ENCODE results near the gene LPAR2. TPM values are rescaled to one million over a fixed set of nuclear protein-coding genes. Genes with fewer than 3 reads are reported as not detected.

The LPAR2 gene
- total and polyA plus RNA-seq, 2 donors (not counting 3 experiments of a cell fraction or from before 2014, with no cell fraction given) = 4.7 to 5.0 TPM

DNA sequence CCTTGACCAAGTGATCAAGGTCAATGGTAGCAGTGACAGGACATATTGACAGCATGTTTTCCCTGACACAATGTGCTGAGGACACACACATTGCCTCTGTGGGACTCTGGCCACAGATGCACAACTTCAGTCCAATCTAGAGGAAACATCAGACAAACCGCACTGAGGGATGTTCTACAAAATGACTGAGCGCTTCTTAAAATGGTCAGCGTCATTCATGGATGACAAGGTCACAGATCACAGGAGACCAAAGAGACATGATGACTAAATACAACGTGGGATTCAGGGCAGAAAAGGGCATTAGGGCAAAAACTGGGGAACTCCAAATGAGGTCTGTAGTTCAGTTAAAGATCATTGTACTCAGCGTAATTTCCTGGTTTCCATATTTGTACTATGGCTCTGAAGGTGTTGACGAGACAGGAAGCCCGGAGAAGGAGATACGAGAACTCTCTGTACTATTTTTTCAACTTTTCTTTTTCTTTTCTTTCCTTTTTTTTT is 30.2 kb downstream of the LPAR2 start:
- H3K36me3 ChIP-seq (ENCODE audit: control insufficient read depth in 2 of 2, extremely low read depth in 1 of 2, insufficient read depth in 2 of 2, low read length in 2 of 2) = no peaks in the 10 kb centered on the region
- H3K4me3 ChIP-seq (replicated peaks in 1 of 3; ENCODE audit: insufficient read depth in 1 of 3, low read depth in 1 of 3, low read length in 3 of 3) = no peak overlapping the region
- BruUV-seq (replicated peaks) = no TSS peak
- no peaks in the 10 kb centered on the region for H4K20me1 ChIP-seq (replicated peaks; ENCODE audit: control insufficient read depth, extremely low read depth, insufficient read depth, low read length)
- no peaks in the 10 kb centered on the region for H3K9me1 ChIP-seq (replicated peaks; ENCODE audit: control insufficient read depth, extremely low read depth, insufficient read depth, low read length)
- no peak for FAIRE-seq
- CTCF ChIA-PET = no interaction called here
- dilution Hi-C loops (cut with MboI; ENCODE audit: extremely low pct_ligation_motif_present, low sequenced_read_pairs) = no loop called here
- H3K27me3 ChIP-seq (ENCODE audit: control insufficient read depth in 2 of 2, insufficient read depth in 2 of 2, low read length in 2 of 2) = no peaks in the 10 kb centered on the region
- no peak overlapping the region for H3K4me2 ChIP-seq (ENCODE audit: insufficient read depth, low read length)
- no peaks in the 10 kb centered on the region for H3K9me3 ChIP-seq (replicated peaks; ENCODE audit: control insufficient read depth, insufficient read depth, low read length)
- H3K79me2 ChIP-seq (ENCODE audit: control insufficient read depth, insufficient read depth, low read length) = no peaks in the 10 kb centered on the region
- no peaks in the 10 kb centered on the region for H3K4me1 ChIP-seq (ENCODE audit: control insufficient read depth, extremely low read depth, insufficient read depth, low read length)
- POLR2A ChIA-PET = no interaction called here
- H3K27ac ChIP-seq (ENCODE audit: insufficient read depth, low read depth, low read length) = no peak overlapping the region
- intact Hi-C loops (cut with micrococcal nuclease) = no loop called here
- no peak for DNase-seq (ENCODE audit: low read depth, low spot score)
- no peak overlapping the region for H3K9ac ChIP-seq (replicated peaks; ENCODE audit: extremely low read depth, insufficient read depth, low read length)
- no peak overlapping the region for H2AFZ ChIP-seq (ENCODE audit: low read depth, low read length)
- TF ChIP-seq, protein P1, sequence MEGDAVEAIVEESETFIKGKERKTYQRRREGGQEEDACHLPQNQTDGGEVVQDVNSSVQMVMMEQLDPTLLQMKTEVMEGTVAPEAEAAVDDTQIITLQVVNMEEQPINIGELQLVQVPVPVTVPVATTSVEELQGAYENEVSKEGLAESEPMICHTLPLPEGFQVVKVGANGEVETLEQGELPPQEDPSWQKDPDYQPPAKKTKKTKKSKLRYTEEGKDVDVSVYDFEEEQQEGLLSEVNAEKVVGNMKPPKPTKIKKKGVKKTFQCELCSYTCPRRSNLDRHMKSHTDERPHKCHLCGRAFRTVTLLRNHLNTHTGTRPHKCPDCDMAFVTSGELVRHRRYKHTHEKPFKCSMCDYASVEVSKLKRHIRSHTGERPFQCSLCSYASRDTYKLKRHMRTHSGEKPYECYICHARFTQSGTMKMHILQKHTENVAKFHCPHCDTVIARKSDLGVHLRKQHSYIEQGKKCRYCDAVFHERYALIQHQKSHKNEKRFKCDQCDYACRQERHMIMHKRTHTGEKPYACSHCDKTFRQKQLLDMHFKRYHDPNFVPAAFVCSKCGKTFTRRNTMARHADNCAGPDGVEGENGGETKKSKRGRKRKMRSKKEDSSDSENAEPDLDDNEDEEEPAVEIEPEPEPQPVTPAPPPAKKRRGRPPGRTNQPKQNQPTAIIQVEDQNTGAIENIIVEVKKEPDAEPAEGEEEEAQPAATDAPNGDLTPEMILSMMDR (IDR thresholded peaks at IDR 0.05; ENCODE audit: extremely low read depth in 1 of 2, insufficient read depth in 1 of 2, low read depth in 1 of 2, low read length in 2 of 2) = no peak
- TF ChIP-seq EZH2 (IDR thresholded peaks at IDR 0.05; ENCODE audit: borderline replicate concordance, low read depth, low read length, severe bottlenecking) = no peak
- no peak for TF ChIP-seq MYC (IDR thresholded peaks at IDR 0.05; ENCODE audit: low read depth, low read length)
- TF ChIP-seq POLR2AphosphoS5 (IDR thresholded peaks at IDR 0.05; ENCODE audit: insufficient read depth, low read depth, low read length) = no peak
- no peak for TF ChIP-seq FOS (IDR thresholded peaks at IDR 0.05; ENCODE audit: borderline replicate concordance, insufficient read depth, low read length)
- TF ChIP-seq GATA2 (IDR thresholded peaks at IDR 0.05; ENCODE audit: insufficient read depth, insufficient read length, low read depth, low read length) = no peak
- TF ChIP-seq, protein P2, sequence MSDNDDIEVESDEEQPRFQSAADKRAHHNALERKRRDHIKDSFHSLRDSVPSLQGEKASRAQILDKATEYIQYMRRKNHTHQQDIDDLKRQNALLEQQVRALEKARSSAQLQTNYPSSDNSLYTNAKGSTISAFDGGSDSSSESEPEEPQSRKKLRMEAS (IDR thresholded peaks at IDR 0.05; ENCODE audit: insufficient read depth, insufficient read length) = no peak
- no peak for TF ChIP-seq POLR2A (IDR thresholded peaks at IDR 0.05; ENCODE audit: low read depth, low read length)
- TF ChIP-seq JUN (IDR thresholded peaks at IDR 0.05; ENCODE audit: borderline replicate concordance, insufficient read depth, insufficient read length, low read depth) = no peak

Measured in endothelial cell of umbilical vein (primary cell).